GM21576 (cell line): Measurements from ENCODE around the gene CDK14.
"Not testable (repeated sequence)": the region's sequence is repeated elsewhere in the genome, so short reads cannot be mapped to it uniquely, and the experiment has no call there.

Experiments
- ATAC-seq: cut with Tn5 transposase; IDR thresholded peaks from one replicate; pipeline ENCODE4 v1.9.1; 2021; ENCODE audit warnings: mild to moderate bottlenecking, moderate library complexity; ENCODE audit not compliant: unreplicated experiment

CDK14 gene

DNA sequence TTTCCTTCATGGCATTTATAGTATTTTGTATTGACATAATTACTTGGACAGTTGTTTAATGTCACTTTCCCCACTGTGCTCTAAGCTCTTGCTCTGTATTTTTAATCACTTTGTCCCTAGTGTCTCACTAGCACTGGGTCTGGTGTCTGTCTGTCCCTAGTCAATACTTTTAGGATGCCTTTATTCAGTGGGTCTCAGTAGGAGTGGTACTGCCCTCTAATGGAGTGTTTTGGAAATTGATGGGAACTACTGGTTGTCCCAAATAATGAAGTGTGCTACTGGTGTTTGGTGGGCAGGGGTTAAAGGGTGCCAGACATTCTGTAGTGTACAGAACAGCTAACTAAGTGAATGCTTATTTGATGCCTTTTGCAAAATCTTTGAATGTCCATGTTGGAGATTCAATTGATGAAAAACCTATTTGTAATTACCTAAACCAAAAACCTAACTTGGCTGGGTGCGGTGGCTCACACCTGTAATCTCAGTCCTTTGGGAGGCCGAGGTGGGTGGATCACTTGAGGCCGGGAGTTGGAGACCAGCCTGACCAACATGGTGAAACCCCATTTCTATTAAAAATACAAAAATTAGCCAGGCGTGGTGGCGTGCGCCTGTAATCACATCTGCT, 33.3 kb downstream of the CDK14 start:
- peak; percentile 83 for ATAC-seq

DNA sequence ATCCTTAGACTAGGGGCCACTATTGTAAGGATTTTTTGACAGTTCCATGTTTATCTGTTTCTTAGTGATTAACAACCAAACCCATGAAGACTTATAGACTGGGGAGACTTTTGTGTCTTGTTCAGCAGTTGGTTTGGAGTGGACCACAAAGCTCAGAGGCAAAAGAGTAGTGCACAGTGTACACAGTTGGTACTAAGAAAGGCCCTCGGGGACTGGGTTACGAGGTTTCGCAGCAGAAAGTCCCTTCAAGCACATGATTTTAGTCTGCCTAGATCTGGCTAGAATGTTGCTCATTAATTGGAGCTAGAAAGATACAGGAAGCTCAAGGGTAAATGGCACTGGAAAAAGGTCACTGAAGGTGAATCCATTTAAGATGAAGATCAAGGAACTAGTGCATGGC, 35.4 kb downstream of the CDK14 start:
- no peak for ATAC-seq

DNA sequence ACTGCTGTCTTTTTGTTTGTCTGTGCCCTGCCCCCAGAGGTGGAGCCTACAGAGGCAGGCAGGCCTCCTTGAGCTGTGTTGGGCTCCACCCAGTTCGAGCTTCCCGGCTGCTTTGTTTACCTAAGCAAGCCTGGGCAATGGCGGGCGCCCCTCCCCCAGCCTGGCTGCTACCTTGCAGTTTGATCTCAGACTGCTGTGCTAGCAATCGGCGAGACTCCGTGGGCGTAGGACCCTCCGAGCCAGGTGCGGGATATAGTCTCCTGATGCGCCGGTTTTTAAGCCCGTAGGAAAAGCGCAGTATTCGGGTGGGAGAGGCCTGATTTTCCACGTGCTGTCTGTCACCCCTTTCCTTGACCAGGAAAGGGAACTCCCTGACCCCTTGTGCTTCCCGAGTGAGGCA, 43.6 kb downstream of the CDK14 start:
- ATAC-seq: not testable (repeated sequence)

DNA sequence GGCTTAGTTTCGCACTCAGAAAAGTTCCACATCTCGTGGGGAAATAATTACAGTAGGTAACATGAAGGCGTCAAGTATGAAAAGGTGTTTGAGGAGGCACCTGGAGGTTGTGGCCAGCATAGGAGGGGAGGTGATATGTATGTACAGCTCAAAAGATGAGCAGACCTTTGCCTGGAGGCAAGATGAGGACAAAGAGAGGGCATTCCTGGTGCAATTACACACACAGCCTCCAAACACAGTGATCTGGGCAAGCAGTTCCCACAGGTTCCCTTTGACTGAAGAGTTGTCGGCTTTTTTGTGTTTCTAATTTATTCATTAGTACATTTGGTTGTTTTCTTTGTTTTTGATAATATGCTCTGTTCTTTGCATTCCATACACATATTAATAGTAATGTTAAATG, 46.9 kb downstream of the CDK14 start:
- no peak for ATAC-seq

DNA sequence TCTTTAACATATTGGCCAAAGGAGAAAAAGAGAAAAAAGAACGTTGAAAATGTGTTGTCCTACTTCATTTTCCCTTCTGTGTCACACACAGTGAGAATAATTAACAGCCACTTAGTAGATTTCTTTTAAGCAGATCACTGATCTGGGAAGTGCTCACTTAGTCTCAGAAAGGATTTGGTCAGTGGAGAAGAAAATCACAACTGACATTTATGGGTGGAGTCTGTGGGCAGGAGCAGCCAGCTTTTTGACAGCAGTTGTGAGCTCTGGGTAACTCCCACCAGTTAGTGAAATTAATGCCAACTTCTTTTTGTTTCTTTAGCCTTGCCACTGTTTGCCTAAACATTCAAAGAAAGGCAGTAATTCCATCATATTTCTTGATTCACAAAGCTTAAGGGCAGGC, 49.7 kb downstream of the CDK14 start:
- ATAC-seq: no peak

DNA sequence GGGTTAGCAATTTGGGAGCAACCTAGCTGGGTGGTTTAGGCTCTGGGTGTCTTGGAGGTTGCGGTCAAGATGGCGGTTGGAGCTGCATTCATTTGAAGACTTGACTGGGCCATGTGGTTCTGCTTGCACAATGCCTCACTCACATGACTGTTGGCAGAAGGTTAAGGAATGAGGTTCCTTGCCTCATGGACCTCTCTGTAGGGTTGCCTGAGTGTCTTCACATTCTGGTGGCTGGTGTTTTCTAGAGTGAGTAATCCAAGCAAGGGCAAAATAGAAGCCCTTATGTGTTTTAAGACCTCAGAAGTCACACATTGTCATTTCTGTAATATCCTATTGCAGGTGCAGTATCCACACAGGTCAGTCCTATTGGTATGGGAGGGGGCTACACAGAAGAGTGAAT, 52.0 kb downstream of the CDK14 start:
- ATAC-seq: no peak

DNA sequence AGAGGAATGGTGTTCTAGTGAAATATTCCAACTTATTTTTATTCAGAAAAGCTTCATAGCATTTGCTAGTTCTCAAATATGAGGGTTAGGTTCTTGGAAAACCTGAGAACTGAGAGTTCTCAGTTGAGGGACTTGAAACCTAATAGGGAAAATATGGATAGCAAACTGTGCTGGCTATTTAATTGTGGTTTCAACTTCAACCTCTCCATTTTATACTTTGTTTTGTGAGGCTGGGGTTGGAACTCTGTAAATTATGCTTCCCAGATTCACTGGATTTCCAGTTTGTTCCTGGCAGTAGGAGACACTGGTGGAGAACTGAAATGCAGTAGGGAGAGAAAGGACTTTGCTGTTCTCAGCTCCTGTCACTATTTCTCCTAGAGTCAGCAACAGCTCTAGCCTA, 52.7 kb downstream of the CDK14 start:
- no peak for ATAC-seq

DNA sequence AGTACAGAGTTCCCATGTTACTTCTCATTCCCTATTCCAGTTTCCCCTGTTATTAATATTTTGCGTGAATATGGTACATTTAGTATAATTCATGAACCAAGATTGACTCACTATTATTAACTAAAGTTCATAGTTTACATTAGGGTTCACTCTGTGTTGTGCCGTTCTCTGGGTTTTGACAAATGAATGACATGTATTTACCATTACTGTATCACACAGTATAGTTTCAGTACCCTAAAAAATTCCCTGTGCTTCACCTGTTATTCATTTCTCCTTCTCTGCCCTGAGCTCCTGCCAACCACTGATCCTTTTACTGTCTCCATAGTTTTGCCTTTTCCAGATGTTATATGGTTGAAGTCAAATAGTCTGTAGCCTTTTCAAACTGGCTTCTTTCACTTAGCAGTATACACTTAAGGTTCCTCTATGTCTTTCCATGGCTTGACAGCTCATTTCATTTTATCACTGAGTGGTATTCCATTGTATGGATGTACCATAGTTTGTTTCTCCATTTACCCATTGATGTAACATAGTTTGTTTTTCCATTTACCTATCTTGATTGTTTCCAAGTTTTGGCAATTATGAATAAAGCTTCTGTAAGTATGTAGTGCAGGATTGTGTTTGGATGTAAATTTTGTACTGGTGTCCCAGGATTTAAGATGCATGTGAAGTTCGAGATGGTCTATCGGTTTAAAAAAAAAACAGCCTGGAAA, 58.8 kb downstream of the CDK14 start:
- no peak for ATAC-seq

DNA sequence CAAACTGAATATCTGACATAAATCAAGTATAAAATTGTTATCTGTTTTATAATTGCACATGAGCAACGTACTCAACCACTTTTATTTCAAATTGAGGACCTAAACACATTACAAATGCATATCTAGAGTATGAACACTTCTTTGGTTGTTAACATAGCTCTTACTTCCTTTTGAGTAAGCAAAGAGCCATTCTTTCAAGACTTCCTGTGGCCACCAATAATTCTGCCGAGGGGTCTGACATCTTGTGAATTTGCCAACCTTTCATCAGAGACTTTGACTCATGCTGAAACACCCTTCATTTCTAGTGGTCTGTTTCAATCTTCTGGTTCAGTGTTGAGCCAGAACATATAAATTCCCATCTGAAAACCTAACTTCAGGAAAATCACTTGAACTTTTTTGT, 59.4 kb downstream of the CDK14 start:
- ATAC-seq: peak; percentile 52

DNA sequence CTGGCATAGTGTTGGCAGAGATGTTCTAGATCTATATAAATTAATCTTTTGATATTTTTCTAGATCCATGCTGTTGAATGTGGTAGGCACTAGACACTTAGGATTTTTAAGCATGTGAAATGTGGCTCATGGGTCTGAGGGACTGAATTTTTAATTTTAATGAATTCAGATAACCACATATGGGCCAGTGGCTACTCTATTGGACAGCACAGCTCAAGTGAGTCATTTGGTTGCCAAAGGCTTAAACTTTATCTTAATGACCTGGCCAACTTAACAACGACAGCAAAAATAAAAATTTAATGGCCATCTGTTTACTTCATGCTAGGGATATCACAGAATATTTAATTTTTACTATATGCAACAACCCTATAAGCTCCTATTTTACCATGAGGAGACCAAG, 61.4 kb downstream of the CDK14 start:
- no peak for ATAC-seq

DNA sequence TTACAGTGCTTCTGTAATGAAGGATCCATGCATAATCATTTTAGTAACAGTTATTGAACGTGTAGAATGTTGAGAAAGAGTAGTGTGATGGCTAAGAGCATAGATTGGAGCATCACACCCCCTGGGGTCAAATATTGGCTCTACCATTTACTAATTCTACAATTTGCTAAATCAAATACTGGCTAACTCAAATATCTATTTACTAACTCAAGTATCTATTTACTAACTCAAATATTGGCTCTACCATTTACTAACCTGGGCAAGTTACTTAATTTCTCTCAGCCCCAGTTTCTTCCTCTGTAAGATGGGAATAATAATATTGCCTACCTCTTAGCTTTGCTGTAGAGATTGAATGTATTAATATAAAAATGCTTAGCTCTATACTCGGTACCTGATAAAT, 64.0 kb downstream of the CDK14 start:
- ATAC-seq: no peak

DNA sequence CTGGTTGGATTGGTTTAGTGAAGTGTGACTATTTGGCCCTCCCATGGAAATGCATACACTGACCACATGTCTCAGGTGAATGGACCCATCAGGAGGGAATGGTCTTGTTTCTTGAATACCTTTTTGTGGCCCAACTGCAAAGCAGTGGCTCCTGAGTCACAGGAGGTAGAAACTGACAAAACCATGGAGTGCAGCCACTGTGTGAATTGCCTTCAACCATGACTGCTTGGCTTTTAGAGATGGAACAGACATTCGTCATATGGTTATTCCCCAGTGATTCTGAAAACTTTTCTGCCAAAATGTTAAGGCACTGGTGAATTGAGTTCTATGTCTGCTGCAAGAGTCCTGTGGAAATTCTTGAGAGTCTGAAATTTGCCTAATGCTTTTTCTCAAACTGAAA, 64.7 kb downstream of the CDK14 start:
- peak; percentile 43 for ATAC-seq

DNA sequence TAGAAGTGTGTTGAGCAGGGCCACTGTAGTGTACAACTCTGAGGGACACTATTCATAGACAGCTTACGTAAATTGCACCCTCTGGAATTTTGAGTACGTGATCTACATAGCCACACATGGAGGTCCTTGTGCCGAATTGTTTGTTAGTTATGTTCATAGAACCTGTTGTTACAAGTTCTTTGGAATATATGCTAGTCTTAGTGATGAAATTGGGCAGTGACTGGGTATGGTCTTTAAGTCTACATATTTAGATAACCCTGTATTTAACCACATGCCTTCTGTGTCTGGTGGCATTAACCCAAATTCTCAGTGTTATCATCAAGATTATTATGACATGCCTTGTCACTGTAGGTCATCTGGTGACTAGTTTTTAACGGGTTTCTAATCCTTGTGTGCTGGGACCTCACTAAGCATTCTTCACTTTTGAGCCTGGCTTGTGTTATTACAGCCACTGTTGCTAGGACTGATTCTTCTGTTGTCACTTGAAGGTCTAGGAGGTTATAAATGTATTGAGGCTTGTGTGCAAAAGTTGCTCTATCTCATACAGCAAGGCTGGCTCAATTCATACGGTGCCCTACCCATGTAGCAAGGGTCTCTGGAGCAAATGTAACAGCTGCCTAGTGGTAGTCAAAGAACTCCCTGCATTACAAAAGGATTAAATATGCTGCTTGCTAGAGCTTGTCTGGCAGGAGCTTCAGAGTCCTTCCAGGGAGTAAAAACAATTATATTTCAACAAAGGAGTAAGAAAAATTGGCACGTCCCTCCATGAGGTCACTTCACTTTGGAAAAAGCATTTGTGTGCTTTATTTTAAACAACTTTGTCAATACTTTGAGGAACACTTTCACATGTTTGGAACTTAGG, 65.4 kb downstream of the CDK14 start:
- ATAC-seq: no peak

DNA sequence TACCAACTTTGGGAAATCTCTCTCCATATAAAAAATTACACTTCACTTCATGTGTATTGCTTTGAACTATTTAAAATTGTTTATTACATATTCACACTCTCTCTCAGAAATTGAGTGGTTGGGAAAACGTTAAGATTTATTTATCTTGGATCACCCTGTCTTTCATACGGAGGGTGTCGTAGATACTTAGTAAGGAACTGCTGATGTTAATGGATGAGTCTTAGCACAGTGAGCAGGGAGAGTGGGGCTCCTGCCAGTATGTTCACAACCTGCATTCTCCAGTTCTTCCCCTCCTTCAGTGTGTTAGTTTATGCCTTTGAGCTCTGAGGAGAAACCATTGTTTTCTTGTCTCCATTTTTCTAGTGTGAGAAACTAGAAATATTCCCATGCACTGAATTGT, 67.1 kb downstream of the CDK14 start:
- ATAC-seq: no peak

DNA sequence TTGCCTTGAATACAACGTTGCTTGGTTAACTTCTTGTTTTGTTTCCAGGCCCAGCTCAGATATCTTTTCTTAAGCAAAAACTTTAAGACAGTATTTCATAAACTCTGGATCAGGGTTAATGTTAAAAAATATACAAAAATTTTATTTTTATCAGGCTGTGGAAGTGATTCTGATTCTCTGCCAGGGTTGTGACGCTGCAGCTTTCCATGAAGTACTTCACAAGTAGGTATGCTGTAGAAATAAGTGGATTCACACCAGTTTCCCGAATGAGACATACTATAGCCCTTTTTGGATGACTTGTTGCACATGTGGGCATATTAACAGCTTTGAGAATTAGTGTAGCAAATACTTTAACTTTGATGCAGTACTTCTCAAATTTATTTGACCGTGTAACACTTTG, 70.1 kb downstream of the CDK14 start:
- no peak for ATAC-seq

DNA sequence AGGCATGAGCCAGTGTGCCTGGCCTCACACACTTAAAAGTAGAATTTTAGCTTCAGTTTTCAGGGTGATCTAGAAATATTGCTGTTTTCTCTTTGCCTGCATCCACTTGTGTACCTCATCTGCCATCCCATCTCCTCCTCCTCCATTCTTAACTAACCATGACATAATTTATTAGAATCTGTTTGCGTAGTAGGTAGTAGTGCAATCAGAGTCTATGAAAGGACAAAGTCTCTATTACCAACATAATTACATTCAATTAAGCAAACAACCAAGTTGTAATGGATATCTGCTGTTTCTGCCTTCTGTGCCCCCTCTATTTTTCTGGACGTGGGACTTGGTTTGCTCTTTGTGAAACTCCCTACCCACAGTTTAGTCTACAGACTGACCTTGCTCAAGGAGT, 72.9 kb downstream of the CDK14 start:
- ATAC-seq: no peak

DNA sequence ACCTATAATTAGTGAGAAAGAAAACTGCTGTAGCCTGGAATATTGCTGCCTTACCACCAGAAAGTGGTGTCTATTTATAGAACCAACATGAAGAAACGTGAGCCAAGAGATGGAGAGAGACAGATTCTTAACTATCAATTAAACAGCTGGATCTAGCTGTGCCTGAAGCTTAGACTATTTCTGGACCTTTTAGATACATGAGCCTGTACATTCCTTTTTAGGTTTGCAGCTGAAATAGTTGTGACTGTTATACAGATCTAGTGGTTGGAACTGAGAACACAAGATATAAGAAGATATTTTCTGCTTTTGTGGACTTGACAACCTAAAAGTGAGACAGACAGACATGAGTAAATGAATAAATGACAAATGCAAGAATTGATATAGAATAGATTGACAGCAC, 73.4 kb downstream of the CDK14 start:
- no peak for ATAC-seq

DNA sequence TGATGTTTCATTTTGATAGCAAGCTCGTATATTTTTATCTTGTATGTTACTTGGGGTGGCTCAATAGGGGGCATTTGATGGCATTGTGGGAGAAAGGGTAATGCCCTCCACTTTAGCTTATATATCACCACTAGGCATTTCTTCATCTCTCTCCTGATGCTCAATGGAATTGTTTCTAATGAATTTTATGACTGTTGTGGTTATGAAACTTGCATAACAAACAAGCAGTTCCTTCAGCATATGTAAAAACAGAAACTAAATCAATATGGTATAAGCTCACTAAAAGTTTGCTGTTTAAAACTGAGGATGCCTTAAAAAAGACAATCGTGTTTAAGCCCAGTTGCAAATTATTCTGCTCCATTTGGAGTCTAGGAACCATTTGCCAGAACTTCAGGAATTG, 75.5 kb downstream of the CDK14 start:
- no peak for ATAC-seq

DNA sequence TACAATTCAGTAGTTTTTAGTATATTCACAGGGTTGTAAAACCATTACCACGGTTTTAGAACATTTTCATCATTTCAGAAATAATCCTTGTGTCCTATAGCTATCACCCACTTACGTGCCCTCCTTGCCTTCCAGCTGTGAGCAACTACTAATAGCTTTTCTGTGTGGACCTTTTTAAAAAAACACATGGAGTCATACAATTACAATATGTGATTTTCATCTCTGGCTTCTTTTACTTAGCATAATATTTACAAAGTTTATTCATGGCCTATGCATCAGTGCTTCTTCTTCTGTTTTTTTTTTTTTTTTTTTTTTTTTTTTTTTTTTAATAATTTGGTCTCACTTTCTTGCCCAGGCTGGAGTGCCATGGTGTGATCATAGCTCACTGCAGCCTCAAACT, 76.1 kb downstream of the CDK14 start:
- ATAC-seq: no peak

DNA sequence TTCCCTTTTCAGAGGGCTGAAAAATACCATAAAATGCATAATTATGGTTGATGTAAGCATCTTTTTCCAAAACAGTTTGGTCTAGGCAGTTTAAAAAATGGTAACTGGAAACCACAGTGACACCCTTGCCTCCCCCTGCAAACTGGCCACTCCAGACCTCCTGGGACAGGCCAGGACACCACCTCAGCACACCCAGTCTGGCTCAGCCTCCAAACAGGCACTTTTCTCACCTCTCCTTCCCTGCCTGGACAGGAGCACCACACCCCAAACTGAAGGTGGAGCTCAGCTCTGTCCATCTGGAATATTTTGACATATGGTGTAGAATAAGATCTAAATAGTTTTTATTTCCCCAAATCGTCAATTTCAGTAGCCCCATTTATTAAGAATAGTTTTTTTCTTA, 78.5 kb downstream of the CDK14 start:
- ATAC-seq: no peak

DNA sequence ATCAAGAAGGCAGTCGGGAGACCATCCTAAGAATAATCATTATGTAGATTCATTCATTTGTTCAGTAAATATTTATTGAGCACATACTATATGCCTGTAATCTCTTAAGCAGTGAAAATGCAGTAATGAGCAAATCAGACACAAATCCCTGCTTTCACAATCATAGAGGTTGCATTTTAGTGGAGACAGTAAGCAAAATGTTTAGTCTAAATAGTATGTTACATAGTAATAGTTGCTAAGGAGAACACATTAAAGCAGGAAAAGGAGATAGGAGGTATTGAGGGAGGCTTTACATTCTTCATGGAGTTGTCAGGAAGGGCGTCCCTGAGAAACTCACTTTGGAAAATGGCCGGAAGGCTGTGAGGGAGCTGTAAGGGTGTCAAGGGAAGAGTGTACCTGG, 79.9 kb downstream of the CDK14 start:
- ATAC-seq: no peak
